Liver (tissue), 9 donors: ENCODE results near the gene C2orf69. TPM values are rescaled to one million over a fixed set of nuclear protein-coding genes. Genes with fewer than 3 reads are reported as not detected.

Experiments used
- DNase-seq: peaks from one replicate; pipeline ENCODE4 v3.0.0-alpha.2; 2017; ENCODE audit warnings: low spot score
- H3K27ac ChIP-seq, 2 donors: one replicate each; pipeline ENCODE4 v1.7.0; 2013; ENCODE audit warnings: inconsistent platforms in 2 of 2, low read length in 2 of 2, control low read depth in 1 of 2, low read depth in 1 of 2, mild to moderate bottlenecking in 1 of 2
- H3K27me3 ChIP-seq, 4 donors: one replicate each; pipeline versions ENCODE4 v1.6.1 to v1.7.0; 2013; ENCODE audit warnings: low read length in 3 of 4, inconsistent platforms in 1 of 4, mild to moderate bottlenecking in 1 of 4, moderate library complexity in 1 of 4; ENCODE audit not compliant: control insufficient read depth in 4 of 4, insufficient read depth in 4 of 4
- H3K36me3 ChIP-seq, 4 donors: one replicate each; pipeline versions ENCODE4 v1.6.1 to v1.7.0; 2013; ENCODE audit warnings: low read length in 3 of 4, mild to moderate bottlenecking in 3 of 4, low read depth in 1 of 4, moderate library complexity in 1 of 4; ENCODE audit not compliant: control insufficient read depth in 4 of 4, insufficient read depth in 3 of 4
- H3K4me1 ChIP-seq, 4 donors: one replicate each; pipeline versions ENCODE4 v1.6.1 to v1.7.0; 2013; ENCODE audit warnings: low read length in 3 of 4, mild to moderate bottlenecking in 3 of 4, moderate library complexity in 1 of 4; ENCODE audit not compliant: control insufficient read depth in 4 of 4, insufficient read depth in 4 of 4
- H3K4me3 ChIP-seq, 3 donors: one replicate each; pipeline versions ENCODE4 v1.6.1 to v1.7.0; 2013; ENCODE audit warnings: low read length in 3 of 3, control low read depth in 1 of 3, low read depth in 1 of 3, mild to moderate bottlenecking in 1 of 3
- H3K9ac ChIP-seq, 2 donors: one replicate each; pipeline ENCODE4 v1.7.0; 2013; ENCODE audit warnings: low read length in 2 of 2, mild to moderate bottlenecking in 2 of 2, moderate library complexity in 2 of 2, control low read depth in 1 of 2, low read depth in 1 of 2
- H3K9me3 ChIP-seq, 4 donors: one replicate each; pipeline versions ENCODE4 v1.6.1 to v1.7.0; 2013; ENCODE audit warnings: low read length in 3 of 4; ENCODE audit not compliant: control insufficient read depth in 4 of 4
- ATF3 ChIP-seq: IDR thresholded peaks from 2 replicates; pipeline ENCODE4 v1.6.1; 2016; ENCODE audit warnings: antibody characterized with exemption
- CTCF ChIP-seq: fragments of 150-350 bp; IDR thresholded peaks from 2 replicates; pipeline ENCODE4 v1.5.1; 2017; ENCODE audit warnings: improper control_type of control experiment, low read depth, low read length; ENCODE audit not compliant: missing input control
- EGR1 ChIP-seq, 2 donors: IDR thresholded peaks; 2 replicates each; pipeline ENCODE4 v1.6.1; 2016 to 2018; ENCODE audit warnings: antibody characterized with exemption in 2 of 2, low read depth in 2 of 2
- FOXA1 ChIP-seq: IDR thresholded peaks from 2 replicates; pipeline ENCODE4 v1.6.1; 2016; ENCODE audit warnings: antibody characterized with exemption
- FOXA2 ChIP-seq: IDR thresholded peaks from 2 replicates; pipeline ENCODE4 v1.6.1; 2016; ENCODE audit warnings: antibody characterized with exemption
- GABPA ChIP-seq, 2 donors: IDR thresholded peaks in 1 of 2; conservative IDR thresholded peaks in 1 of 2; 2 replicates each; pipeline ENCODE4 v1.6.1; 2016; ENCODE audit warnings: antibody characterized with exemption in 2 of 2, mild to moderate bottlenecking in 1 of 2, moderate library complexity in 1 of 2
- HNF4A ChIP-seq, 2 donors: conservative IDR thresholded peaks; 2 replicates each; pipeline ENCODE4 v1.6.1; 2016; ENCODE audit warnings: antibody characterized with exemption in 2 of 2, mild to moderate bottlenecking in 2 of 2
- JUND ChIP-seq, 2 donors: IDR thresholded peaks; 2 replicates each; pipeline ENCODE4 v1.6.1; 2016; ENCODE audit warnings: antibody characterized with exemption in 2 of 2
- NR2F2 ChIP-seq: IDR thresholded peaks from 2 replicates; pipeline ENCODE4 v1.6.1; 2016; ENCODE audit warnings: antibody characterized with exemption
- RAD21 ChIP-seq, 2 donors: IDR thresholded peaks; 2 replicates each; pipeline ENCODE4 v1.6.1; 2016; ENCODE audit warnings: antibody characterized with exemption in 2 of 2, mild to moderate bottlenecking in 2 of 2
- RXRA ChIP-seq, 2 donors: IDR thresholded peaks; 2 replicates each; pipeline ENCODE4 v1.6.1; 2017 to 2018; ENCODE audit warnings: antibody characterized with exemption in 2 of 2, mild to moderate bottlenecking in 1 of 2
- SP1 ChIP-seq: IDR thresholded peaks from 2 replicates; pipeline ENCODE4 v1.6.1; 2018; ENCODE audit warnings: antibody characterized with exemption, mild to moderate bottlenecking
- TAF1 ChIP-seq: conservative IDR thresholded peaks from 2 replicates; pipeline ENCODE4 v1.6.1; 2016; ENCODE audit warnings: antibody characterized with exemption, mild to moderate bottlenecking
- YY1 ChIP-seq: IDR thresholded peaks from 2 replicates; pipeline ENCODE4 v1.6.1; 2016; ENCODE audit warnings: antibody characterized with exemption, mild to moderate bottlenecking
- ZBTB33 ChIP-seq: IDR thresholded peaks from 2 replicates; pipeline ENCODE4 v1.6.1; 2016; ENCODE audit warnings: antibody characterized with exemption
- WGBS: extraction: QIAGEN DNeasy Blood & Tissue Kit; methylation state at CpG from one replicate; pipeline ENCODE4 v1.1.7; 2013; 5-methylcytosine and 5-hydroxymethylcytosine counted together
- polyA plus RNA-seq, 2 donors: library from polyadenylated mRNA; stranded (reverse) in 1 of 2; unstranded in 1 of 2; fragments of 200-250 nt in 1 of 2; fragments of >200 nt in 1 of 2; fragmentation: Nextera tagmentation in 1 of 2; extraction: Ambion mirVana in 1 of 2; gene quantifications; one replicate each; pipeline versions ENCODE4 v1.2.1 to v1.2.3, GENCODE V29; 2013 to 2015
- total RNA-seq, 2 donors: library from RNA; depleted of rRNA; stranded (reverse); fragments of >200 nt; gene quantifications; one replicate each; pipeline ENCODE4 v1.2.3, GENCODE V29; 2014
- TF ChIP-seq, protein P1 (sequence below): IDR thresholded peaks from 2 replicates; pipeline ENCODE4 v1.6.1; 2016; ENCODE audit warnings: antibody characterized with exemption
- TF ChIP-seq, protein P2 (sequence below): IDR thresholded peaks from 2 replicates; pipeline ENCODE4 v1.6.1; 2016; ENCODE audit warnings: antibody characterized with exemption, mild to moderate bottlenecking
- donor health status: healthy.
- donor health status: healthy.
- donor health status: healthy.
- donor health status: healthy.
- donor health status: healthy.

The C2orf69 gene
- total and polyA plus RNA-seq, 4 donors: 4.3 to 9.1 (median 6.2) TPM

DNA sequence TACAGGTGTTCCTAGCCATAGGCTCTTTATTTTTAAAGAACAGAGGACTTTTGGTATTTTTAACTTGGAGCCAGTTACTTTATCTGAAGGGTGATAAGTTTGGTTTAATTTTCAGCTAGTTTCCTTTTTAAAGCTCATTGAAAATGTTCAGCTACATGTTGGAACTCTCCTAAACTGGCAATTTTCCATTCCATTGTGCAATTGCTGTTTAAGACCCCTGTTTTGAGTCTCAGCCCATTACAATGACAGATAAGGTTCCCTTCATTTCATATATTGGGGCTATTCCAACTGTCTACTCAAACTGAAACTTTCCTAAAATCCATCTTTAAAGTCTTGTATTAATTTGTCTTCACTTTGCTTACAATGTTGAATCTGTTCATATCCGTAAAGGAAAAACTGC, 55.9 kb downstream of the C2orf69 start:
- H3K36me3 ChIP-seq: peaks cover 6 to 18% (median 15%) of the 10 kb centered on the region in 4 donors
- H3K27ac ChIP-seq: no peak overlapping the region
- DNase-seq: no peak
- H3K9me3 ChIP-seq: no peaks in the 10 kb centered on the region
- 94% methylated on average over 1 of the region's 1 CpG for WGBS
- H3K9ac ChIP-seq: no peak overlapping the region
- no peaks in the 10 kb centered on the region for H3K27me3 ChIP-seq
- no peak overlapping the region for H3K4me3 ChIP-seq
- H3K4me1 ChIP-seq: peaks cover 0 to 12% (median 5%) of the 10 kb centered on the region in 4 donors
- TF ChIP-seq EGR1 (IDR thresholded peaks at IDR 0.05; ENCODE audit: low read depth in 2 of 2) (no peak), JUND (IDR thresholded peaks at IDR 0.05) (no peak), NR2F2 (no peak), FOXA2 (no peak), SP1 (no peak), CTCF (no peak), RXRA (IDR thresholded peaks at IDR 0.05) (no peak), ZBTB33 (no peak), ATF3 (no peak), HNF4A (conservative IDR thresholded peaks at IDR 0.05) (no peak), GABPA (IDR thresholded peaks at IDR 0.05 in 1 of 2, conservative IDR thresholded peaks at IDR 0.05 in 1 of 2) (no peak)
- TF ChIP-seq, protein P1, sequence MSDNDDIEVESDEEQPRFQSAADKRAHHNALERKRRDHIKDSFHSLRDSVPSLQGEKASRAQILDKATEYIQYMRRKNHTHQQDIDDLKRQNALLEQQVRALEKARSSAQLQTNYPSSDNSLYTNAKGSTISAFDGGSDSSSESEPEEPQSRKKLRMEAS: no peak
- TF ChIP-seq, protein P2, sequence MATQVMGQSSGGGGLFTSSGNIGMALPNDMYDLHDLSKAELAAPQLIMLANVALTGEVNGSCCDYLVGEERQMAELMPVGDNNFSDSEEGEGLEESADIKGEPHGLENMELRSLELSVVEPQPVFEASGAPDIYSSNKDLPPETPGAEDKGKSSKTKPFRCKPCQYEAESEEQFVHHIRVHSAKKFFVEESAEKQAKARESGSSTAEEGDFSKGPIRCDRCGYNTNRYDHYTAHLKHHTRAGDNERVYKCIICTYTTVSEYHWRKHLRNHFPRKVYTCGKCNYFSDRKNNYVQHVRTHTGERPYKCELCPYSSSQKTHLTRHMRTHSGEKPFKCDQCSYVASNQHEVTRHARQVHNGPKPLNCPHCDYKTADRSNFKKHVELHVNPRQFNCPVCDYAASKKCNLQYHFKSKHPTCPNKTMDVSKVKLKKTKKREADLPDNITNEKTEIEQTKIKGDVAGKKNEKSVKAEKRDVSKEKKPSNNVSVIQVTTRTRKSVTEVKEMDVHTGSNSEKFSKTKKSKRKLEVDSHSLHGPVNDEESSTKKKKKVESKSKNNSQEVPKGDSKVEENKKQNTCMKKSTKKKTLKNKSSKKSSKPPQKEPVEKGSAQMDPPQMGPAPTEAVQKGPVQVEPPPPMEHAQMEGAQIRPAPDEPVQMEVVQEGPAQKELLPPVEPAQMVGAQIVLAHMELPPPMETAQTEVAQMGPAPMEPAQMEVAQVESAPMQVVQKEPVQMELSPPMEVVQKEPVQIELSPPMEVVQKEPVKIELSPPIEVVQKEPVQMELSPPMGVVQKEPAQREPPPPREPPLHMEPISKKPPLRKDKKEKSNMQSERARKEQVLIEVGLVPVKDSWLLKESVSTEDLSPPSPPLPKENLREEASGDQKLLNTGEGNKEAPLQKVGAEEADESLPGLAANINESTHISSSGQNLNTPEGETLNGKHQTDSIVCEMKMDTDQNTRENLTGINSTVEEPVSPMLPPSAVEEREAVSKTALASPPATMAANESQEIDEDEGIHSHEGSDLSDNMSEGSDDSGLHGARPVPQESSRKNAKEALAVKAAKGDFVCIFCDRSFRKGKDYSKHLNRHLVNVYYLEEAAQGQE: no peak

GRCh38 chr2:199968126-199968525, 57.0 kb downstream of the C2orf69 start:
- Histone ChIP-seq H3K9me3 (no peaks in the 10 kb centered on the region), H3K4me1 (peaks cover 0 to 21% (median 15%) of the 10 kb centered on the region in 4 donors), H3K9ac (no peak overlapping the region), H3K27me3 (no peaks in the 10 kb centered on the region), H3K27ac (no peak overlapping the region), H3K36me3 (peaks cover 0 to 13% (median 11%) of the 10 kb centered on the region in 4 donors), H3K4me3 (no peak overlapping the region)
- no peak for DNase-seq
- 98% methylated on average over 1 of the region's 1 CpG for WGBS
- TF ChIP-seq JUND (IDR thresholded peaks at IDR 0.05) (no peak), ATF3 (no peak), EGR1 (IDR thresholded peaks at IDR 0.05; ENCODE audit: low read depth in 2 of 2) (no peak), CTCF (no peak), ZBTB33 (no peak), HNF4A (conservative IDR thresholded peaks at IDR 0.05) (no peak), YY1 (no peak), RAD21 (IDR thresholded peaks at IDR 0.05) (no peak), FOXA1 (no peak), TAF1 (no peak), SP1 (no peak)
- TF ChIP-seq, protein P1: no peak
